HG02981 (cell line): ENCODE results near the gene GALNT9.

Source experiments
- ATAC-seq: cut with Tn5 transposase; IDR thresholded peaks from one replicate; pipeline ENCODE4 v1.9.1; 2021; ENCODE audit warnings: mild to moderate bottlenecking, moderate library complexity; ENCODE audit not compliant: unreplicated experiment

The GALNT9 gene

DNA sequence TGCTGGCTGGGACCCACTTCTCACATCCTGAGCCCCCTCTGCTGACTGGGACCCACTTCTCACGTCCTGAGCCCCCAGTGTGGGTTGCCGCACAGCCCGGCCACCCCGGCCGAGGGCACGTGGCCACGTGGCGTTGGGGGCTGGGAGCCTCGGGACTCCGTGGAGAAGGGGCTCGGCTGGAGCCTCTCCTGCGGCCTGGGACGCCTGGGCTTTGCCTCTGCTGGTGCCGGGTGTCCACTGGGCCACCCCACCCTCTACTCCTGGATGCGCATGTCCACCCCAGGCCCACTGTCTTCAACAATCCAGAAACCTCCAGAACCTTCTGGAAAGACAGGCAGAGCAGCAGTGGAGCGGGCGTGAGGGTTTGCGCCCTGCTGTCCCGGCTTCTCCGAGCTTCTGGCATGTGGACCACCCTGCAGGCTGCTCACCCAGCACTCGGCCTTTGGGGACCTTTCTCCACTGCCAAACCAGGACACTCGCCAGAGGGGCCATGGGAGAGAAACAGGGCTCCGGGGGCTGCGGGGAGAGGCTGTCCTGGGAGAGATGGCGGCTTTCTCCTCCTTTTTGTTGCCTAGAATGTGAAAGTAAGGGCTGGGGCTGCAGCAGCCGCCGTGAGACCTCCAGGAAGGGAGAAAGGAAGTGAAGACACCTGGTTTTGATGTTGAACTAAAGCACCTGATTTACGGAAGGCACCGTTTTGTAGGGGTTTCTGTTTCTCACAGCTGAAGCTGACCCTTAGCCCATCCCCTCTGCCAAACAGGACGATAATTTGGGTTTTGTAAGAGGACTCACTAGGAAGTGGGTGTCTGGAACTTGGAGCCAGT lies 155.2 kb downstream of the GALNT9 start:
- no peak for ATAC-seq

DNA sequence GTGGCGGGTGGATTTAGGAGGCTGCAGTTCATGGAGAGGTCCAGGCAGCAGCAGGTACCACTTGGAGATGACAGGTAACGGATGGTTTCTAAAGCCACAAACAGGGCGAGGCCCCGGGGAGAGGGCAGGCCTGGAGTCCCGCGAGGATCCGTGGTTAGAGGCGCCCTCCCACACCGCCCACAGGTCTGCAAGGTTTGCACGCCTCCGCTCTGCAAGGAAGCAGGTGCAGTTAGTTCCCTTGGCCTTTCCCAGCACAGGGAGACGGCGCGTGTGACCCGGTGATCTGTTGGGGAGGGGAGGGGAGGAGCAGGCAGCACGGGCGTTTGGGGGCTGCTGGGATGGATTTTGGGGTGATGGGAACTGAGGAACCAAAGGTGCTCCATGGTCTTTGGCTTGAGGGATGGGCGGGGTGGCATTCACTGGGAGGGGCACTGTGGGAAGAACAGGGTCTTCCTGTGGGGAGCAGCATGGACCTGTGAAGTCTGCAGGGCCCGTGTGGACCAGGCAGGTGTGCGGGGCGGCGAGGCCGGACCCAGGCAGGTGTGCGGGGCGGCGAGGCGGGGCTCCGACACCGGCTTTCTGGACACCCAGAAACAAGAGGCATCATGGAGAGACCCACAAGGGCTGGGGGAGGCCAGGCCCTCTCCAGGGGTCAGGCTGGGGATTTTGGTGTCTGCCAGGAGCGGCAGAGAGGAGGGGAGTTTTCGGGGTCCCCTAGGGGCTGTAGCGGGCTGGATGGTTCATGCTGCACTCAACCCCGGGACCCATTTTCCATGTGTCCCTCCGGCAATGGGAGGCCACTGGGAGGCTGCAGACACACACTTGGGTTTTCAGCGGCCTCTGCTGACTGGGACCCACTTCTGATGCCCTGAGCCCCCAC lies 156.0 kb downstream of the GALNT9 start:
- no peak for ATAC-seq

DNA sequence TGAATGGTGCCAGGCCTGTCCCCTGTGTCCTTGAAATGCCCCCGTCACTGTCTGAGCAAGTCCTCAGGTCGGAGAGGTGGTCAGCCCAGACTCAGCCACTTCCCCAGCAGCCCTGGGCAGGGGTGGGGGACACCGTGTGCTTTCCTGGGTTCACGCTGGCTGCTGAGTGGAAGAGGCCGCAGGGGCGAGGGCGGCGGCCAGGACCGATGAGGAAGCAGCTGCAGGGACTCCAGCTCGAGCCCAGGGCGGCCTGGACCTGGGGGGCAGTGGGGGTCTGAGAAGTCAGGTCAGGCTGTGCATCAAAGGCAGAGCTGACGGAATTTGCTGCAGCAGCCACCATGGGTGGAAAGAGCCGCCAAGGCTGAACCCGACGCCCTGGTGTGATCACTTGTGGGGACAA lies 156.8 kb downstream of the GALNT9 start:
- no peak for ATAC-seq

- ATAC-seq = no peak
Measured at GRCh38 chr12:132171968-132172521, 157.3 kb downstream of the GALNT9 start.

- no peak for ATAC-seq
Measured at GRCh38 chr12:132171293-132171967, 158.0 kb downstream of the GALNT9 start.

DNA sequence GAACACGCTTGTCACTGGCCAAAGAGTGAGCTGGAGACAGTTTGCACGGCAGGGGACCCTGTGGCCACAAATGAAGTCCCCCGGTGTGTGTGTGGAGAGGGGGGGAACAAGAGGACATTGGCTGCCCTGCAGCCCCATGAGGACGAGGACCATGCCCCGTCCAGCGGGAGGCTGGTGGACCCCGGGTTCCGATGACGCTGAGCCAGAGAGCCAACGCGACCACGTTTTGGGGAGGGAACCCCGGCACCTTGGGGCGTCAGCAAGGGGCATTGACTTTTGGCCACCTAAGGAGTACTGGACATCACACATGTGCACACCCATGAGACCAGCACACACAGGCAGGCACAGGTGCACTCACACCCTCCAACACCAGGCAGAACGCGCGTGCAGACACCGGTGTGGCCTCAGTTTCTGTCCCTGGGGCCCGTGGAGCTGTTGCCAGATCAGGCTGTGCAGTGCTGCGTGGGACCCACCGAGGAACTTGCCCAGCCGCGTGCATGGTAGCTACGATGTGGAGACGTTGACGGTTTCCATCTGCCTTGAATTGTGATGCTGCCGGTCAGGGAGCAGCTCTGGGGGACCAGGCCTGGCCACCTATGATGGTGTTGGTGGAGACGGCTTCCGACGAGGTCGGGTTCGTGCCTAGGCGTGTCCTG lies 158.6 kb downstream of the GALNT9 start:
- no peak for ATAC-seq

DNA sequence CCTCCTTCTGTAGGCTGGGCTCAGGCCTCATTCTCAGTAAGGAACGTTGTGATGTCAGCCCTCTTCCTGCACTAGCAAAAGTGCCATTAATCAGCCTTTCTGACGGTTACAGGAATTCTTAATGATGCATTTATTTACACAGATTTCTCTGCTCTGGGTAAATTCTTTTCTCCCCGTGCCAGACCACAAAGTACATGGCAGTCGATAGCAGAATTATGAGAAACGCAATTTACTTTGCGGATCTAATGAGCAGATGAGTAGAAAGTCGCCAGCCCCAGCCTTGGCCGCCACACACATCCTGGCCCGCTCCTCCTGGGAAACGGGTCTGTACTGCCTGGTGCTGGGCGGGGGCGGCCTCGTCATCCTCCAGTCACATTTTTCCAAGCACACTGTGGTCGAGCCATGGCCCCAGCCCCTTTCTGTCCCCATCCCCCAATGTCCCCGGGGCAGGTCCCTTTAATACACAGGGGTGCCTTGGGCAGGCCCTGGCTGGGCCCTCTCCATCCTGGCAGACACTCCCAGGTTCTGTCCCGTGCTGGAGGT lies 159.2 kb downstream of the GALNT9 start:
- no peak for ATAC-seq

GRCh38 chr12:132169376-132169775 lies 160.0 kb downstream of the GALNT9 start:
- ATAC-seq = no peak

DNA sequence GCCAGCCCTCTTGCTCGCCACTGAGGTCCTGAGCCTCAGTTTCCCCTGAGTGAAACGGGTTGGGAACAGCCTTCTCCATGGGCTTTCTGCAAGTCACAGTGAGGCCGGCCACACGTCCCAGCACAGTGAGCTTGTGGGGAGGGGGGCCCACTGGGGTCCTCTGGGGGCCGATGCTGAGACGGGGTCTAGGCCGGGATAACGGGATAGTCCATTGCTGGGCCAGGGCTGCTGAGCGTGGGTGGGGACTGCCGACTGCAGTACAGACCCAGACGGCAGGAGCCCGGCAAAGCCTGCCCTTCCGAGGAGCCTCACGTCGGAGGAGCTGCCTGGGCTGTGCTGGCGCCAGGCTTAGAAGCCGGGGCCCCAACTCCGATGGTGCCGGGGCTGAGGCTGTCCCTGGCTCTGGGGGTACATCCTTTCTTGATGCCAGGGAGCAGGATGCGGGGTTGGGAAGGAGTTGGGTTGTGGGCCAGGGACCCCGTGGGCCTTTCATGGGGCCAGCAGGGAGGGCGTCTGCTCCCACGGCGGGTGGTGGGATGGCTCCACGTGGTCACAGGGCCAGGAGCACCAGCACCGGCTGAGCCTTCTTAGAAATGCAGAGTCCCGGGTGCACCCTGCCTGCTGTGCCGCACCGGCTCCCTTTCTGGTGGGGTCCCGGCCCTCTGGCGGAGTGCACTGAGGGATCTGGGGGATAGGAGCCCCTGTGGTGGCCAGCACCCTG lies 160.9 kb downstream of the GALNT9 start:
- no peak for ATAC-seq

GRCh38 chr12:132167611-132168310 lies 161.6 kb downstream of the GALNT9 start:
- ATAC-seq = no peak

DNA sequence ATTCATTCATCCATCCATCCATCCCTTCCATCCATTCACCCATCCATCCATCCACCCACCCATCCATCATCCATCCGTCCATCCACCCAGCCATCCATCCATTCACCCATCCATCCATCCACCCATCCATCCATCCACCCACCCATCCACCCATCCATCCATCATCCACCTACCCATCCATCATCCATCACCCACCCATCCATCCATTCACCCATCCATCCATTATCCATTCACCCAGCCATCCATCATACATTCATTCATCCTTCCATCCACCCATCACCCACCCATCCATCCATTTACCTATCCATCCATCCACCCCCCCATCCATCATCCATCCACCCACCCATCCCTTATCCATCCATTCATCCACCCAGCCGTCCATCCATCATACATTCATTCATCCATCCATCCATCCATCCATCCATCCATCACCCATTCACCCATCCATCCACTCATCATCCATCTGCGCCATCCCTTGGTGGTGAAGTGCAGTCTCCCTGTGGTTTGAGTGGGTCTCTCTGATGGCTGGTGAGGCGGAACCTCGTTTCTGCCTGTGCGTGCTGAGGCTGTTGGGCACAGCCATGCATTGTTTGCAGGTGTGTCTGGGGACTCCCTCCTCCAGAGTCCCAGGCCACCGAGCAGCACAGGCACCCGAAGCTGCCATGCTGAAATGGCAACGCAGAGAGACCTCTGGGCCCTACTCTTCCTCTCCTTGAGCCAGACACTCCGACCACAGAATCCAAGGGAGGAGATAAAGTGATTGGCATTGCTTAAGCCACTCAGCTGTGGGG lies 162.4 kb downstream of the GALNT9 start:
- ATAC-seq = no peak

DNA sequence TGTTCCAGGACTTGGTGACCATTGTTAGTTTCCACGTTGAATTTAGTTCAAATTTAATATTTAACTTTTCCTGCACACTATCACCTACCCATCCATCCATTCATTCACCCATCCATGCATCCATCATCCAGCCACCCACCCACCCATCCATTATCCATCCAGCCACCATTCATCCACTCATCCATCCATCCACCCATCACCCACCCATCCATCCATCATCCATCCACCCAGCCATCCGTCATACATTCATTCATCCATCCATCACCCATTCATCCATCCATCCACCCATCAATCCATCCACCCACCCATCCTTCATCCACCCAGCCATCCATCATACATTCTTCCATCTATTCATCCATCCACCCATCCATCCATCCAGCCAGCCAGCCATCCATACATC lies 163.3 kb downstream of the GALNT9 start:
- no peak for ATAC-seq

DNA sequence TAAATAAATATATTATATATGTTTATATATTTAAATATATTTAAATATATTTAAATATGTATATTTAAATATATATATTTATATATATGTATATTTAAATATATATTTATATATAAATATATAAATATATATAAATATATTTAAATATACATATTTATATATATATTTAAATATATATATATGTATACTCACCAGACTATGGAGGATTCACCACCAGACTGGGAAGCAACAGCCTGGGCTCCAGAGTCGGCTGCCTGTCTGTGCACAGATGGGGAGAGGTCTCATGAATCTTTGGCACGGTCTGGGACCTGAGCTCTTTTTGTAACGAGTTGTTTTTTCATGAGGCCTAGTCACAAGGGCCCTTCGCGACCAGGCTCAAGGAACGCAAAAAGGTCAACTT lies 163.8 kb downstream of the GALNT9 start:
- ATAC-seq = no peak

DNA sequence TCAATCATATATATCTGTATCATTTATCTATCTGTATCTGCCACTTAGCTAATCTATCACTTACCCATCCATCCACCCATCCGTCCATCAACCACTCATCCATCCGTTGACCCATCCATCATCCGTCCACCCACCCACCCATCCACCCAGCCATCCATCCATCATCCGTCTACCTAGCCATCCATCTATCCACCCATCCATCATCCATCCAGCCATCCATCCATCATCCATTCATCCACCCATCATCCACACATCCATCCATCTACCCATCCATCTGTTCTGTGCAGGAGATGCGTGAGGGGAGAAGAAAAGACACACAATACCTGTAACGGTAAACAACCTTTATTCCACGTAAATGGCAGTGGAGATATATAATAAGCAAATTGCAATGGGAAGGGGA lies 165.0 kb downstream of the GALNT9 start:
- ATAC-seq = no peak

DNA sequence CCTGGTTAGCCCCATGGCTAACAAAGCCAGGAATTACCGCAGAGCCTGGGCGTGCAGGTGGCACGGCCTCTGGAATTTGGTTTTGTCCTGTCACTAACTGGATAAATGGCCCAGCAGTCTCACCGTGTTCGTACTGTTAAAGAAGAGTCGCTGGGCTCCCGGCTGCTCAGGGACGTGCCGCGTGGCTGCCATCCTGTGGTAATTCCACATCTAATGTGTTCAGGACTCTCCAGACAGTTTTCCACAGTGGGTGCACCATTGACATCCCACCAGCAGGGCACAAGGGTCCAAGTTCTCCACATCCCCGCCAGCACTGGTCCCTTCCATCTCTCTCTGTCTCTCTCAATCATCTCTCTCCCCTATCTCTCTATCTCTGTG lies 165.5 kb downstream of the GALNT9 start:
- ATAC-seq = no peak

- no peak for ATAC-seq
Measured at GRCh38 chr12:132163041-132163910, 166.1 kb downstream of the GALNT9 start.

- ATAC-seq = no peak
Measured at GRCh38 chr12:132162508-132163031, 166.8 kb downstream of the GALNT9 start.
